ENCODE results near the gene TBCEL. TPM values are rescaled to one million over a fixed set of nuclear protein-coding genes. Genes with fewer than 3 reads are reported as not detected.

TBCEL gene
- total RNA-seq, 4 donors from 2014 or later: 17.1 to 24.7 (median 20.6) TPM

GRCh38 chr11:121100943-121101342, 77.0 kb downstream of the TBCEL start, which contains the start of gene TECTA:
TECTA (plus strand) TSS chr11:121101243; CDS start chr11:121102666, 1,423 bp downstream.
- Histone ChIP-seq H3K4me3 (no peak within 1 kb of the TSS), H3K4me1 (peaks cover 0 to 27% (median 1%) of the 10 kb centered on the region in 4 donors), H3K27ac (no peak within 1 kb of the TSS), H3K27me3 (no peaks in the 10 kb centered on the region), H3K36me3 (no peaks in the 10 kb centered on the region), H3K9me3 (no peaks in the 10 kb centered on the region)
- 96 to 99% methylated on average over 2 of the region's 2 CpGs for WGBS, 2 donors
- no peak for TF ChIP-seq POLR2A (IDR thresholded peaks at IDR 0.05)
- DNase-seq (ENCODE audit: low spot score in 2 of 2): no peak

DNA sequence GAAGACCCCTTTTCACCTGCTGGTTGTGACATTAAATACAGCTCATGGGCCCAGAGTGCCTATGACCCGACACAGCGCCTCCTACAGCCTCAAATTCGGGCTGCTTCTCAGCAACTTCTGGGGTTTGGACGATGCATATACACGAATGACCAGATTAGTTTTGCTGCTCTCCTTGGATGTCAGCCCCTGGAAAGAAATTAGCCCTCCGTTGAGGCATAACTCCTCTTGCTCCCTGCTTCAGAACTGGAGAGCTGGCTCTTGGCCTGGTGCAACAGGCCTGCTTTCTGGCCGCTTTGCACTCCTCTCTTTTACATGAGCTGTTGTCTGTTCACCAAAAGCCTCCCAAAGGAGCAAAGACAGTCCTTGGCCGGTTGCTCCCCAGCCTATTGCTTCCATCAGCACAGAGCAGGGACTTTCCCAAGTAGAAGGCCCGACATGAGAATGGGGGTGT, 80.4 kb downstream of the TBCEL start:
- WGBS, 2 donors: 58 to 66% methylated on average over 9 of the region's 9 CpGs
- Histone ChIP-seq H3K4me3 (no peak overlapping the region), H3K27ac (peak overlapping the region in 1 of 4 donors; percentile 51), H3K36me3 (no peaks in the 10 kb centered on the region), H3K4me1 (peaks cover 0 to 27% (median 1%) of the 10 kb centered on the region in 4 donors), H3K27me3 (no peaks in the 10 kb centered on the region), H3K9me3 (no peaks in the 10 kb centered on the region)
- no peak for DNase-seq (ENCODE audit: low spot score in 2 of 2)
- TF ChIP-seq CTCF (IDR thresholded peaks at IDR 0.05) (no peak), EP300 (IDR thresholded peaks at IDR 0.05) (no peak), POLR2A (IDR thresholded peaks at IDR 0.05) (no peak)

- H3K4me1 ChIP-seq: peaks cover 0 to 27% (median 1%) of the 10 kb centered on the region in 4 donors
- WGBS, 2 donors: 19 to 22% methylated on average over 4 of the region's 4 CpGs
- H3K4me3 ChIP-seq: no peak overlapping the region
- TF ChIP-seq EP300 (IDR thresholded peaks at IDR 0.05) (peak in 1 of 2 donors; percentile 65), CTCF (IDR thresholded peaks at IDR 0.05) (no peak)
- DNase-seq (ENCODE audit: low spot score in 2 of 2): peak; percentile 41 to 59
- H3K27ac ChIP-seq: peak overlapping the region in 1 of 4 donors; percentile 51
- no peaks in the 10 kb centered on the region for H3K27me3 ChIP-seq
- H3K36me3 ChIP-seq: no peaks in the 10 kb centered on the region
- H3K9me3 ChIP-seq: no peaks in the 10 kb centered on the region
Measured at GRCh38 chr11:121105063-121105480, 81.2 kb downstream of the TBCEL start.

- H3K27ac ChIP-seq: no peak overlapping the region
- peaks cover 0 to 25% (median 1%) of the 10 kb centered on the region in 4 donors for H3K4me1 ChIP-seq
Measured at GRCh38 chr11:121105481-121106195, 81.7 kb downstream of the TBCEL start.

DNA sequence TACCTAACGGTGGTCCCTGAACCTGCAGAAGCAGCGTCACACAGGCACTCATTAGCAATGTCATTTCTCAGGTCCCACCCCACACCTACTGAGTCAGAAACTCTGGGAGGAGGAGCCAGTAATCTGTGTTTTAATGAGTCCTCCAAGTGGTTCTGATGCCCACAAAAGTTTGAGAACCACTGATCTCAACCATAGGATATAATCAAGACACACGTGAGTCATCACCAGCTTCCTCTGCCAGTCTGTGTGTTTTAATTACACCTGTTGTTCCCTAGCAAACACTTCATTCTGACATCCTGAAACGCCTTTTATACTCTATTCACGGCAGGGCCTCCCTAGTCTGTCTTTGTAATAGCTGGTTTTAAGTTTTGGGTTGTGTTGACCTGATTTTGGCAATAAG, 82.9 kb downstream of the TBCEL start:
- peaks cover 0 to 25% (median 1%) of the 10 kb centered on the region in 4 donors for H3K4me1 ChIP-seq
- H3K36me3 ChIP-seq: no peaks in the 10 kb centered on the region
- H3K27ac ChIP-seq: no peak overlapping the region
- H3K4me3 ChIP-seq: no peak overlapping the region
- TF ChIP-seq POLR2A (IDR thresholded peaks at IDR 0.05) (no peak), CTCF (IDR thresholded peaks at IDR 0.05) (no peak), EP300 (IDR thresholded peaks at IDR 0.05) (no peak)
- no peaks in the 10 kb centered on the region for H3K9me3 ChIP-seq
- DNase-seq (ENCODE audit: low spot score in 2 of 2): no peak
- WGBS, 2 donors: 77 to 87% methylated on average over 5 of the region's 5 CpGs
- H3K27me3 ChIP-seq: no peaks in the 10 kb centered on the region

More at GRCh38 chr11:121105481-121106195, 81.7 kb downstream of the TBCEL start:
- 71 to 77% methylated on average over 6 of the region's 6 CpGs for WGBS, 2 donors
- Histone ChIP-seq H3K36me3 (no peaks in the 10 kb centered on the region), H3K27me3 (no peaks in the 10 kb centered on the region), H3K4me3 (no peak overlapping the region), H3K9me3 (no peaks in the 10 kb centered on the region)
- TF ChIP-seq POLR2A (IDR thresholded peaks at IDR 0.05) (no peak), CTCF (IDR thresholded peaks at IDR 0.05) (no peak), EP300 (IDR thresholded peaks at IDR 0.05) (no peak)
- DNase-seq (ENCODE audit: low spot score in 2 of 2): no peak
